Upper lobe of left lung (tissue), 6 donors: ENCODE measurements around the gene ITGB1BP2. TPM values are rescaled to one million over a fixed set of nuclear protein-coding genes. Genes with fewer than 3 reads are reported as not detected.
"Not testable (repeated sequence)": the region's sequence is repeated elsewhere in the genome, so short reads cannot be mapped to it uniquely, and the experiment has no call there.

Experiments
- ATAC-seq, 2 donors: fragments of 200-7000 bp; cut with Tn5 transposase; one replicate each; pipeline ENCODE4 v1.9.1; 2022; ENCODE audit warnings: mild to moderate bottlenecking in 2 of 2, moderate library complexity in 2 of 2; ENCODE audit not compliant: low FRiP score in 2 of 2
- DNase-seq, 2 donors: peaks; one replicate each; pipeline ENCODE4 v3.0.0-alpha.2; 2019 to 2020
- H3K27ac ChIP-seq, 4 donors: fragments of 200-600 bp; sonication (generic); one replicate each; pipeline ENCODE4 v1.5.1; 2016 to 2019
- H3K27me3 ChIP-seq, 4 donors: fragments of 200-600 bp; sonication (generic); one replicate each; pipeline ENCODE4 v1.5.1; 2017 to 2019
- H3K36me3 ChIP-seq, 4 donors: fragments of 200-600 bp; sonication (generic); one replicate each; pipeline ENCODE4 v1.5.1; 2016 to 2019
- H3K4me1 ChIP-seq, 4 donors: fragments of 200-600 bp; sonication (generic); one replicate each; pipeline ENCODE4 v1.5.1; 2018 to 2019
- H3K4me3 ChIP-seq, 4 donors: fragments of 200-600 bp; sonication (generic); one replicate each; pipeline ENCODE4 v1.5.1; 2017 to 2019; ENCODE audit warnings: mild to moderate bottlenecking in 2 of 4, moderate library complexity in 1 of 4
- H3K9me3 ChIP-seq, 4 donors: fragments of 200-600 bp; sonication (generic); one replicate each; pipeline ENCODE4 v1.5.1; 2018 to 2019
- EP300 ChIP-seq, 4 donors: sonication (generic); formaldehyde crosslinking; IDR thresholded peaks; one replicate each; pipeline ENCODE4 v1.5.1; 2017; ENCODE audit warnings: antibody characterized with exemption in 4 of 4, control low read depth in 2 of 4
- POLR2A ChIP-seq, 4 donors: fragments of 450-650 bp; IDR thresholded peaks; one replicate each; pipeline ENCODE4 v1.5.1; 2016 to 2017; ENCODE audit warnings: antibody characterized with exemption in 4 of 4, mild to moderate bottlenecking in 2 of 4
- POLR2AphosphoS5 ChIP-seq, 2 donors: sonication (generic); formaldehyde crosslinking; IDR thresholded peaks; one replicate each; pipeline ENCODE4 v1.5.1; 2017; ENCODE audit warnings: antibody characterized with exemption in 2 of 2
- WGBS, 2 donors: methylation state at CpG; one replicate each; pipeline ENCODE4 v1.1.5; 2017 to 2018; 5-methylcytosine and 5-hydroxymethylcytosine counted together
- total RNA-seq, 6 donors: library from RNA; depleted of rRNA in 4 of 6; stranded (reverse); fragments of >200 nt in 4 of 6; gene quantifications; one replicate each; pipeline versions ENCODE4 v1.1.0 to v1.2.1, GENCODE V29; 2016 to 2021
- TF ChIP-seq, protein P1 (sequence below), 6 experiments: fragments of 450-650 bp in 4 of 6; fragments of 200-600 bp in 2 of 6; sonication (generic) in 2 of 6; IDR thresholded peaks; one replicate each; pipeline ENCODE4 v1.5.1; 2016 to 2019; ENCODE audit warnings: antibody characterized with exemption in 6 of 6
- donor health status: DM: no; HTN: no; CAD: no; lungs with moderate emphysema.
- donor health status: DM: no; HTN: yes; CAD: no; lungs with severe emphysema.

The ITGB1BP2 gene
- total RNA-seq, 6 donors from 2014 or later: 0.67 to 3.2 (median 1.6) TPM; not detected in 1

DNA sequence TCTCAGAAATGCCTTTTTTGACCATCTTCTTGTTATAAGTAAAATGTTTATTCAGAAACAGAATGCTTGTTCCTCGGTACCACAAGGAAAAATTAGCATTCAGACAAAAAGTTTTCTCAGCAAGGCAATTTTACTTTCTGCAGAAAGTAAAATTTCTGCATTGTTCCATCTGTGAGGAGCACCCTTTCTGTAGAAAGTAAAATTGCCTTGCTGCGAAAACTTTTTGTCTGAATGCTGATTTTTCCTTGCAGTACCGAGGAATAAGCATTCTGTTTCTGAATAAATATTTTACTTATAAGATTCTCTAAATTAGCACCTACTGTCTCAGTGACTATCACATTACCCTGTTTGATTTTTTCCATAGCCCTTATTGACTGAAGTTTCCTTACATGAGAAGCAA lies 24.8 kb downstream of the ITGB1BP2 start:
- Histone ChIP-seq H3K27me3 (no peaks in the 10 kb centered on the region), H3K27ac (no peak overlapping the region), H3K9me3 (peaks cover 0 to 19% (median 6%) of the 10 kb centered on the region in 4 donors), H3K4me1 (no peaks in the 10 kb centered on the region), H3K4me3 (no peak overlapping the region), H3K36me3 (no peaks in the 10 kb centered on the region)
- ATAC-seq: no peak
- WGBS, 2 donors: 87 to 98% methylated on average over 3 of the region's 3 CpGs
- no peak for DNase-seq
- TF ChIP-seq POLR2A (IDR thresholded peaks at IDR 0.05) (no peak), POLR2AphosphoS5 (IDR thresholded peaks at IDR 0.05) (no peak), EP300 (IDR thresholded peaks at IDR 0.05) (no peak)
- TF ChIP-seq, protein P1, sequence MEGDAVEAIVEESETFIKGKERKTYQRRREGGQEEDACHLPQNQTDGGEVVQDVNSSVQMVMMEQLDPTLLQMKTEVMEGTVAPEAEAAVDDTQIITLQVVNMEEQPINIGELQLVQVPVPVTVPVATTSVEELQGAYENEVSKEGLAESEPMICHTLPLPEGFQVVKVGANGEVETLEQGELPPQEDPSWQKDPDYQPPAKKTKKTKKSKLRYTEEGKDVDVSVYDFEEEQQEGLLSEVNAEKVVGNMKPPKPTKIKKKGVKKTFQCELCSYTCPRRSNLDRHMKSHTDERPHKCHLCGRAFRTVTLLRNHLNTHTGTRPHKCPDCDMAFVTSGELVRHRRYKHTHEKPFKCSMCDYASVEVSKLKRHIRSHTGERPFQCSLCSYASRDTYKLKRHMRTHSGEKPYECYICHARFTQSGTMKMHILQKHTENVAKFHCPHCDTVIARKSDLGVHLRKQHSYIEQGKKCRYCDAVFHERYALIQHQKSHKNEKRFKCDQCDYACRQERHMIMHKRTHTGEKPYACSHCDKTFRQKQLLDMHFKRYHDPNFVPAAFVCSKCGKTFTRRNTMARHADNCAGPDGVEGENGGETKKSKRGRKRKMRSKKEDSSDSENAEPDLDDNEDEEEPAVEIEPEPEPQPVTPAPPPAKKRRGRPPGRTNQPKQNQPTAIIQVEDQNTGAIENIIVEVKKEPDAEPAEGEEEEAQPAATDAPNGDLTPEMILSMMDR (IDR thresholded peaks at IDR 0.05): no peak

DNA sequence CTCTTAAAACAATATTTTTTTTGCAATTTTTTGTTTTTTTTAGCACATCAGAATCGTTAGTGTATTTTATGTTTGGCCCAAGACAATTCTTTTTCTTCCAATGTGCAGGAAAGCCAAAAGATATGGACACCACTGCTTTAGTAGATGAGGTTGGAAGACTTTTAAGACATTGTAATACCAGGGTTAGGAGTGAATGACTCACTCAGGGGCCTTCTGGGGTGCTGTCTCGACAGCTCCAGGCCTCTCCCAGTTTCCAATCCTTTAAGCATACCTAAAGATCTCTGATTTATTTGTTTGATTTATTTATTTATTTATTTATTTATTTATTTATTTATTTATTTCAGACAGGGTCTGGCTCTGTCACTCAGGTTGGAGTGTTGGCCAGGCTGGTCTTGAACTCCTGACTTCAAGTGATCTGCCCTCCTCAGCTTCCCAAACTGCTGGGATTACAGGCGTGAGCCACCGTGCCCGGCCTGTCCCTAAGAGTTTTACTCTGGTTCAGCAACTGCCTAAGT lies 47.7 kb downstream of the ITGB1BP2 start:
- not testable (repeated sequence) for ATAC-seq, H3K9me3 ChIP-seq, H3K27me3 ChIP-seq, DNase-seq, H3K36me3 ChIP-seq, H3K27ac ChIP-seq, H3K4me1 ChIP-seq, H3K4me3 ChIP-seq
- WGBS, 2 donors: 75 to 82% methylated on average over 2 to 3 of the region's 5 CpGs

DNA sequence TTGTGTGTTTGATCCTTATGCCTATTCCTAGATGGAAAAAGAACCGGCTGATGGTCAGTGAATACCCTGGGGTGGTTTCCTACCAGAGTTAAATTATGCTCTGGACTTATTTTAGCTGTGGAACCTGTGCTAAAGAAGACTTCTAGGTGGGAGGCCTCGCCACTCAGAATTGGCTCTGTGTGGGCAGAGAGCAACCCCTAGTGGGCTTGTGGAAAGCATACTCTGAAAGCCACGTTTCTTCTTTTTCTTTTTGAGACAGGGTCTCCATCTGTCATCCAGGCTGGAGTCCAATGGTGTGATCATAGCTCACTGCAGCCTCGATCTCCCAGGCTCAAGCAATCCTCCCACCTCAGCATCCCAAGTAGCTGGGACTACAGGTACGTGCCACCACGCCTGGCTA lies 48.3 kb downstream of the ITGB1BP2 start:
- not testable (repeated sequence) for H3K36me3 ChIP-seq, H3K4me1 ChIP-seq, DNase-seq, ATAC-seq, H3K27me3 ChIP-seq, H3K4me3 ChIP-seq, H3K27ac ChIP-seq, H3K9me3 ChIP-seq
- 58% methylated on average over 2 of the region's 6 CpGs; no CpG with 5 or more reads in 1 of the 2 donors for WGBS, 2 donors

DNA sequence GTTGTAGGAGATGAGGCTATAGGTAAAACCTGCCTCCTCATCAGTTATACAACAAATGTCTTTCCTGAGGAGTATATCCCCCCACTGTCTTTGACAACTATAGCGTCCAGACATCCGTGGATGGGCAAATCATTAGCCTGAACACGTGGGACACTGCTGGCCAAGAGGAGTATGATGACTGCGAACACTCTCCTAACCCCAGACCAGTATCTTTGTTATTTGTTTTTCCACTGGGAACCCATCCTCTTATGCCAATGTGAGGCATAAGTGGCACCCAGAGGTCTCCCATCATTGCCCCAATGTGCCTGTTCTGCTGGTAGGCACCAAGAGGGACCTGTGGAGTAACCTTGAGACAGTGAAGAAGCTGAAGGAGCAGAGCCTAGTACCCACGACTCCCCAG lies 50.9 kb downstream of the ITGB1BP2 start:
- H3K27me3 ChIP-seq, H3K27ac ChIP-seq, H3K9me3 ChIP-seq, H3K4me3 ChIP-seq, H3K36me3 ChIP-seq, DNase-seq, ATAC-seq, H3K4me1 ChIP-seq: not testable (repeated sequence)
- 64 to 84% methylated on average over 4 to 5 of the region's 5 CpGs for WGBS, 2 donors

Other genes starting within 250 kb of the ITGB1BP2 start
- gene SNX12, start 233.4 kb upstream of the ITGB1BP2 start, total RNA-seq: 10 to 100 TPM; 26.2 to 67.4 (median 48.8) TPM
- gene FOXO4, start 205.9 kb upstream of the ITGB1BP2 start, total RNA-seq: 10 to 100 TPM; 11.2 to 34.1 (median 24.0) TPM
- gene CXorf65, start 195.0 kb upstream of the ITGB1BP2 start, total RNA-seq: 1 to 10 TPM in 3 of 6 donors, not detected in 3; 1.0 to 3.6 (median 3.3) TPM
- gene IL2RG, start 190.2 kb upstream of the ITGB1BP2 start, total RNA-seq: 10 to 100 TPM; 20.7 to 43.8 (median 26.2) TPM
- 100 to 1,000 TPM in 1 of 6 donors, 10 to 100 TPM in 5; 21.7 to 188 (median 42.2) TPM for gene MED12, start 183.2 kb upstream of the ITGB1BP2 start, total RNA-seq
- gene NLGN3, start 156.9 kb upstream of the ITGB1BP2 start, total RNA-seq: 1 to 10 TPM in 1 of 6 donors, under 1 TPM in 4, not detected in 1; 0.20 to 1.0 (median 0.61) TPM
- 1 to 10 TPM in 3 of 6 donors, not detected in 3; 1.4 to 4.0 (median 2.7) TPM for gene GJB1, start 78.5 kb upstream of the ITGB1BP2 start, total RNA-seq
- 10 to 100 TPM; 12.8 to 32.5 (median 21.6) TPM for gene ZMYM3, start 47.6 kb upstream of the ITGB1BP2 start, total RNA-seq
- gene NONO, start 18.1 kb upstream of the ITGB1BP2 start, total RNA-seq: 100 to 1,000 TPM; 210 to 294 (median 239) TPM
- 100 to 1,000 TPM in 1 of 6 donors, 10 to 100 TPM in 5; 29.3 to 307 (median 55.3) TPM for gene TAF1, start 64.6 kb downstream of the ITGB1BP2 start, total RNA-seq
- 100 to 1,000 TPM in 5 of 6 donors, 10 to 100 TPM in 1; 88.3 to 315 (median 159) TPM for gene OGT, start 231.4 kb downstream of the ITGB1BP2 start, total RNA-seq